NOMO-1 treated with DMSO at 0.1 percent for 48 hours (cell line): Measurements from ENCODE around the gene ACTRT2.

Experiments used
- DNase-seq: peaks from one replicate; lab custom pipeline; 2025; ENCODE audit not compliant: unreplicated experiment; lab: John Stamatoyannopoulos, UW

Gene ACTRT2

GRCh38 chr1:2983319-2983705 is 38.0 kb upstream of the ACTRT2 start:
- no peak for DNase-seq

- DNase-seq = no peak
Measured at GRCh38 chr1:2983706-2984398, 37.4 kb upstream of the ACTRT2 start.

GRCh38 chr1:2984399-2985061 is 36.7 kb upstream of the ACTRT2 start:
- no peak for DNase-seq

- DNase-seq = no peak
Measured at GRCh38 chr1:2985067-2985561, 36.2 kb upstream of the ACTRT2 start.

- DNase-seq = no peak
Measured at GRCh38 chr1:2985694-2986548, 35.3 kb upstream of the ACTRT2 start.

- DNase-seq = no peak
Measured at GRCh38 chr1:2986549-2987305, 34.5 kb upstream of the ACTRT2 start.

- no peak for DNase-seq
Measured at GRCh38 chr1:2987773-2988172, 33.5 kb upstream of the ACTRT2 start.

- DNase-seq = no peak
Measured at GRCh38 chr1:2988256-2988655, 33.0 kb upstream of the ACTRT2 start.

- no peak for DNase-seq
Measured at GRCh38 chr1:2989185-2989584, 32.1 kb upstream of the ACTRT2 start.

- no peak for DNase-seq
Measured at GRCh38 chr1:2989976-2990375, 31.3 kb upstream of the ACTRT2 start.

- no peak for DNase-seq
Measured at GRCh38 chr1:2990376-2991115, 30.7 kb upstream of the ACTRT2 start.

- no peak for DNase-seq
Measured at GRCh38 chr1:2991753-2992495, 29.3 kb upstream of the ACTRT2 start.

GRCh38 chr1:2998503-2999100 is 22.7 kb upstream of the ACTRT2 start:
- DNase-seq = no peak

GRCh38 chr1:2999138-2999537 is 22.1 kb upstream of the ACTRT2 start:
- no peak for DNase-seq

GRCh38 chr1:2999571-2999970 is 21.7 kb upstream of the ACTRT2 start:
- no peak for DNase-seq

- no peak for DNase-seq
Measured at GRCh38 chr1:3000214-3000613, 21.1 kb upstream of the ACTRT2 start.

GRCh38 chr1:3000671-3001470 is 20.4 kb upstream of the ACTRT2 start:
- DNase-seq = no peak
